HUDEP-2 (cell line): Measurements from ENCODE around the gene MMP7.
"Not testable (repeated sequence)": the region's sequence is repeated elsewhere in the genome, so short reads cannot be mapped to it uniquely, and the experiment has no call there.

Source experiments
- DNase-seq, 76 experiments: peaks; one replicate each; lab custom pipeline; 2025; ENCODE audit not compliant: unreplicated experiment in 76 of 76; lab: John Stamatoyannopoulos, UW

The MMP7 gene

GRCh38 chr11:102544594-102544993 lies 14.0 kb upstream of the MMP7 start:
- DNase-seq: no peak

- no peak for DNase-seq
Observed at GRCh38 chr11:102539567-102539966, 9.0 kb upstream of the MMP7 start.

- DNase-seq: no peak
Observed at GRCh38 chr11:102538932-102539331, 8.4 kb upstream of the MMP7 start.

- DNase-seq: no peak
Observed at GRCh38 chr11:102534261-102534872, 3.8 kb upstream of the MMP7 start.

GRCh38 chr11:102528618-102529017 lies 1.9 kb downstream of the MMP7 start:
- no peak for DNase-seq

GRCh38 chr11:102527684-102528083 lies 2.9 kb downstream of the MMP7 start:
- DNase-seq: no peak

- DNase-seq: no peak
Observed at GRCh38 chr11:102527041-102527440, 3.5 kb downstream of the MMP7 start.

GRCh38 chr11:102523887-102524286 lies 6.7 kb downstream of the MMP7 start:
- DNase-seq: no peak

GRCh38 chr11:102523189-102523570 lies 7.4 kb downstream of the MMP7 start:
- no peak for DNase-seq

GRCh38 chr11:102522312-102523188 lies 8.0 kb downstream of the MMP7 start:
- no peak for DNase-seq

- no peak for DNase-seq
Observed at GRCh38 chr11:102521121-102521520, 9.4 kb downstream of the MMP7 start.

- no peak for DNase-seq
Observed at GRCh38 chr11:102520514-102520913, 10.0 kb downstream of the MMP7 start.

- no peak for DNase-seq
Observed at GRCh38 chr11:102518296-102519094, 12.1 kb downstream of the MMP7 start.

- no peak for DNase-seq
Observed at GRCh38 chr11:102517670-102518069, 12.9 kb downstream of the MMP7 start.

- DNase-seq: no peak
Observed at GRCh38 chr11:102516179-102516578, 14.4 kb downstream of the MMP7 start.

GRCh38 chr11:102513869-102514268 lies 16.7 kb downstream of the MMP7 start:
- no peak for DNase-seq

GRCh38 chr11:102510439-102511135 lies 20.0 kb downstream of the MMP7 start:
- no peak for DNase-seq

GRCh38 chr11:102502831-102503230 lies 27.7 kb downstream of the MMP7 start:
- DNase-seq: not testable (repeated sequence)

- DNase-seq: no peak
Observed at GRCh38 chr11:102500829-102501228, 29.7 kb downstream of the MMP7 start.

- DNase-seq: no peak
Observed at GRCh38 chr11:102499931-102500330, 30.6 kb downstream of the MMP7 start.

- DNase-seq: no peak
Observed at GRCh38 chr11:102499151-102499550, 31.4 kb downstream of the MMP7 start.
